CD8-positive, alpha-beta memory T cell (primary cell): ENCODE measurements around the gene ABCA4. TPM values are rescaled to one million over a fixed set of nuclear protein-coding genes. Genes with fewer than 3 reads are reported as not detected.

ENCODE experiments used
- CTCF ChIA-PET: fragments of 350-600 bp; sonication (Branson Sonifier 250); formaldehyde crosslinking; loops from one replicate; lab custom pipeline; 2021; ENCODE audit warnings: antibody characterized with exemption; lab: Charles Lee
- POLR2A ChIA-PET: fragments of 350-600 bp; sonication (Branson Sonifier 250); formaldehyde crosslinking; loops from one replicate; lab custom pipeline; 2021; ENCODE audit warnings: antibody characterized with exemption; lab: Charles Lee
- DNase-seq, 5 donors: peaks; one replicate each; pipeline versions ENCODE4 v3.0.0 to v3.0.0-alpha.2; 2020 to 2022; ENCODE audit warnings: mixed read lengths in 1 of 5
- H3K27ac ChIP-seq: one replicate; pipeline ENCODE4 v1.7.0; 2013; ENCODE audit warnings: low read depth, mild to moderate bottlenecking, low read length, moderate library complexity
- H3K27me3 ChIP-seq: 2 replicates; pipeline ENCODE4 v1.7.0; 2013; ENCODE audit warnings: low read length, mild to moderate bottlenecking; ENCODE audit not compliant: insufficient read depth, poor library complexity, severe bottlenecking
- H3K36me3 ChIP-seq: 2 replicates; pipeline ENCODE4 v1.7.0; 2013; ENCODE audit warnings: mild to moderate bottlenecking, low read length, moderate library complexity; ENCODE audit not compliant: insufficient read depth
- H3K4me1 ChIP-seq: 2 replicates; pipeline ENCODE4 v1.7.0; 2013; ENCODE audit warnings: mild to moderate bottlenecking, low read length, moderate library complexity; ENCODE audit not compliant: insufficient read depth
- H3K4me3 ChIP-seq: 2 replicates; pipeline ENCODE4 v1.7.0; 2013; ENCODE audit warnings: mild to moderate bottlenecking, low read length
- H3K9me3 ChIP-seq: 2 replicates; pipeline ENCODE4 v1.7.0; 2013; ENCODE audit warnings: mild to moderate bottlenecking, low read length
- H3K27ac Mint-ChIP-seq, 8 donors: one replicate each; pipeline ENCODE4 v1.8.0; 2020 to 2021; ENCODE audit warnings: mixed read lengths in 8 of 8, mild to moderate bottlenecking in 6 of 8, inconsistent platforms in 3 of 8, moderate library complexity in 3 of 8
- H3K27me3 Mint-ChIP-seq, 2 donors: one replicate each; pipeline ENCODE4 v1.8.0; 2020 to 2021; ENCODE audit warnings: mixed read lengths in 2 of 2, mild to moderate bottlenecking in 1 of 2, moderate library complexity in 1 of 2
- H3K36me3 Mint-ChIP-seq, 3 donors: one replicate each; pipeline ENCODE4 v1.8.0; 2020 to 2021; ENCODE audit warnings: mixed read lengths in 3 of 3, inconsistent platforms in 1 of 3, mild to moderate bottlenecking in 1 of 3
- H3K4me1 Mint-ChIP-seq, 3 donors: one replicate each; pipeline ENCODE4 v1.8.0; 2020 to 2021; ENCODE audit warnings: mixed read lengths in 3 of 3, inconsistent platforms in 1 of 3, mild to moderate bottlenecking in 1 of 3
- H3K4me3 Mint-ChIP-seq, 7 donors: one replicate each; pipeline ENCODE4 v1.8.0; 2020 to 2021; ENCODE audit warnings: mixed read lengths in 7 of 7, mild to moderate bottlenecking in 6 of 7, moderate library complexity in 4 of 7, inconsistent platforms in 2 of 7
- H3K9me3 Mint-ChIP-seq, 5 donors: one replicate each; pipeline ENCODE4 v1.8.0; 2020 to 2022; ENCODE audit warnings: mixed read lengths in 5 of 5, mild to moderate bottlenecking in 3 of 5, moderate library complexity in 2 of 5, inconsistent platforms in 1 of 5
- polyA plus RNA-seq: library from polyadenylated mRNA; unstranded; fragments of 300-500 nt; fragmentation: Illumina TruSeq; gene quantifications from one replicate; pipeline ENCODE4 v1.2.3, GENCODE V29; 2021
- total RNA-seq, 2 experiments: library from RNA; stranded (reverse); gene quantifications; one replicate each; pipeline ENCODE4 v1.2.3, GENCODE V29; 2021

ABCA4 gene
- total and polyA plus RNA-seq, 3 experiments from 2014 or later, result not detected

DNA sequence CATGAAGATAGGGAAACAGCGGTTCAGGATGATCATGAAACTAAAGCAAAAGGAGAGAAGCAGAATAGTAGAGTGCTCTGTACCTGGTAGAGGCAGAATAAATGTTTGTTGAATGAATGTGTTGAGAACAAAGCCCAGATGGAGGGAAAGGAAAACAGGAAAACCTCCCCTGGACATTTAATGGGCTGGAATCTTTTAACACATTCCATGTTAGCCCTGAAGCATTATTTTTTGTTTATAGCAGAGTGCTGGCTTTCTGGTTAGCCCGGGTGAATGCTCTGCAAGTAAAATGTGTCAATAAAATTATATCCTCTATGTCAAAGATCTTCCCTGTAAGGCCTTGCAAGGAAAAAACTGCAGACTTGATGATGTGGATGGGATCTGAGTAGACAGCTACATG, 60.2 kb downstream of the ABCA4 start:
- no peaks in the 10 kb centered on the region for H3K4me1 ChIP-seq
- Mint-ChIP-seq H3K9me3 (no peaks in the 10 kb centered on the region), H3K36me3 (no peaks in the 10 kb centered on the region), H3K4me1 (no peaks in the 10 kb centered on the region), H3K4me3 (no peak overlapping the region), H3K27me3 (peaks cover 14 to 33% of the 10 kb centered on the region in 2 donors), H3K27ac (no peak overlapping the region)
- ChIA-PET POLR2A (no interaction called here), CTCF (no interaction called here)
- no peaks in the 10 kb centered on the region for H3K36me3 ChIP-seq
- no peak for DNase-seq
- no peaks in the 10 kb centered on the region for H3K9me3 ChIP-seq
- H3K27me3 ChIP-seq, result no peaks in the 10 kb centered on the region
- no peak overlapping the region for H3K4me3 ChIP-seq
- no peak overlapping the region for H3K27ac ChIP-seq

DNA sequence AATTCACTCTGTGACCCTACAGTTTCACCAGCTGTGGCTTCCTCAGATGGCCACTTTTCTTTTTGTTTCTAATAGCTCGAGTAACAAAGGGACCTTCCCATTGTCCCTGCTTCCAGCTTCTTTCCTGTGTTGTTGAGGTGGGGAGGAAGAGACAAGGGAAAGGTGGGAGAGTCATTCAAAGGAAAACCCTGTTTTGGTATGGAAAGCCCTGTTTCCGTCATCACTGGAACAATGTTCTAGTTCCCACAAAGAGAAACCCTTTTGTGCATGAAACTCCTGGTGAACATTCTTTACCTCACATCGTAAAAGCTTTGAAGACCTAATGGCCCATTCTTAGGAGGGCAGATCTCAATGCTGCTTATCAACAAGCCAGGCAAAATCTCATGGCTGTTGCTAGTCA, 62.2 kb downstream of the ABCA4 start:
- no peaks in the 10 kb centered on the region for H3K9me3 Mint-ChIP-seq

DNA sequence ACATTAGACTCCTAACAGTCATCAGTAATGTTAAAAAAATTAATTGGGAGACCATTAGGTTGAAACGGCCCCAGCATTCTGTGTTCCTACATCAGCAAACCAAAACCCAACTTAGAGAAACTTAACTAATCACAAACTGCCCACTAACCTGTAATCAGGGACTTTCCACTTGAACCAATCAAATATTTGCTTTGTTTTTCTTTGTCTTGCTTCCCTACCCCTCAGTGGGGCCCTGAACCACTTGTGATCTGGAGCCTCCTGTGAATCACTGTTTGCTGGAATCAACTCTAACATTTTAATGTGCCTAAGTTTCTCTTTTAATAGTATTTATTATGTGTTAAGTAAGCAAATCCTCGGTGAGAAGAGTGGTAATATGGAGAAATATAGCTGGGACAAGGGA, 64.0 kb downstream of the ABCA4 start:
- Mint-ChIP-seq H3K4me1 (no peaks in the 10 kb centered on the region), H3K4me3 (no peak overlapping the region), H3K27me3 (peaks cover 15 to 40% of the 10 kb centered on the region in 2 donors), H3K27ac (no peak overlapping the region), H3K9me3 (no peaks in the 10 kb centered on the region), H3K36me3 (no peaks in the 10 kb centered on the region)
- no peaks in the 10 kb centered on the region for H3K27me3 ChIP-seq
- H3K27ac ChIP-seq, result no peak overlapping the region
- no peak for DNase-seq
- no peak overlapping the region for H3K4me3 ChIP-seq
- no peaks in the 10 kb centered on the region for H3K36me3 ChIP-seq
- no peaks in the 10 kb centered on the region for H3K4me1 ChIP-seq
- no peaks in the 10 kb centered on the region for H3K9me3 ChIP-seq
- ChIA-PET CTCF (no interaction called here), POLR2A (no interaction called here)

More for the DNA sequence above, 62.2 kb downstream of the ABCA4 start:
- H3K4me1 Mint-ChIP-seq, result no peaks in the 10 kb centered on the region
- no peak overlapping the region for H3K4me3 Mint-ChIP-seq
- POLR2A ChIA-PET, result no interaction called here
- no peak for DNase-seq
- H3K4me3 ChIP-seq, result no peak overlapping the region
- CTCF ChIA-PET, result interaction anchor here (1.2 kb wide), 1 partner anchor 19 kb away, joined by 3 read pairs; no protein-coding TSS in a partner anchor
- no peaks in the 10 kb centered on the region for H3K9me3 ChIP-seq
- H3K4me1 ChIP-seq, result no peaks in the 10 kb centered on the region
- H3K27me3 Mint-ChIP-seq, result peaks cover 15 to 46% of the 10 kb centered on the region in 2 donors
- H3K27ac Mint-ChIP-seq, result no peak overlapping the region
- no peaks in the 10 kb centered on the region for H3K27me3 ChIP-seq
- no peaks in the 10 kb centered on the region for H3K36me3 Mint-ChIP-seq
- H3K36me3 ChIP-seq, result no peaks in the 10 kb centered on the region
- H3K27ac ChIP-seq, result no peak overlapping the region

DNA sequence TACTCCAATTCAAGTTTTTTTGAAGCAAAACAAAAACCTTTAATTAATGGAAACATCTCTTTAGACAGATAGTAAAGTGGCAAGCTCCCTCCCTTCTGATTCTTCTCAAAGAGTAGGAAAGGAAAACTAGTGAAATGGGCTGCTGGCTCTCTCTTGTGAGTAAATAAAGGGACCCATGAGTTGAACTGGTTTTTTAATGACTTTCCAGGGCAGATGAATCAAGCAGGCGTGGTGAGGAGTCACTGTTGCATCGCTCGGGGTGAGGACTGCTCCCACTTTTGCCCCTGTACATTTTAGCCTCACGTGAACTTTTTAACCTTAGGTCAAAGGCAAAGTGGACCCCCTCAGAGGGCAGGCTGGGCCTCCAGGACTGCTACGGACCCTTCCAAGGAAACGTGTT, 64.8 kb downstream of the ABCA4 start:
- no peaks in the 10 kb centered on the region for H3K4me1 Mint-ChIP-seq
- CTCF ChIA-PET, result no interaction called here

DNA sequence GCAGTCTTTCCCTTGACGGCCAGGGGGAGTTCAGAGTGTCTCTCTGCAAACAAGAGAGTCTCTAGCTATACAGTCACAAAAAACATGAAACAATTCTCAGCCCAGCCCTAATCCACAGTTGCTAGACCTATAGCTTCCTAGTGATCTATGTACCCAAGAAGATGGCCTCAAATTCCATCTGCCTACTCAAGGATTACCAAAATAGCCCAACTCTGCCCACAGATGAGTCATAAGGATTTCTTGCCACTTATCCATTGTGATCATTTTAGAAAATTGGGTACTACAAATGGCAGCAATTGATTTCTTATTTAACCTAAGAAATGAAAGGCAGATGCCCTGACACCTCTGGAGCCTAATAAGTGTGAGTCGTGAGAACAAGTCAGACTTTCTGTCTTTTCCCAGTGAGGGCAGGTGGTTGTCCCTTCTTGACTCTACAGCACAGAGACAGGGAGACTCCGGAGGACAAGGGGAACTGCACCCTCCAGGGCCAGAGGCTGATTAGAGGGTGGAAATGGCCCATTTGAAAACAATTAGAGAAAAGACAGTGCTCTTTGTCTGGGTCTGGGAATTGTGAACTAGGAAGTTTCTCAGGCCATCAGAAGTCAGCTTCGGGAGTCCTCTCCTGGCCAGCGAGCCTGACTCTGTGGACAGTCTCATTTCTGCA, 65.4 kb downstream of the ABCA4 start:
- DNase-seq, result no peak
- H3K4me3 Mint-ChIP-seq, result no peak overlapping the region
- no peaks in the 10 kb centered on the region for H3K9me3 Mint-ChIP-seq
- Histone ChIP-seq H3K4me3 (no peak overlapping the region), H3K27ac (no peak overlapping the region), H3K27me3 (no peaks in the 10 kb centered on the region), H3K36me3 (no peaks in the 10 kb centered on the region), H3K9me3 (no peaks in the 10 kb centered on the region), H3K4me1 (no peaks in the 10 kb centered on the region)
- H3K27ac Mint-ChIP-seq, result peak overlapping the region in 1 of 8 donors; percentile 51
- H3K4me1 Mint-ChIP-seq, result no peaks in the 10 kb centered on the region
- peaks cover 11 to 37% of the 10 kb centered on the region in 2 donors for H3K27me3 Mint-ChIP-seq
- POLR2A ChIA-PET, result no interaction called here
- H3K36me3 Mint-ChIP-seq, result no peaks in the 10 kb centered on the region
- CTCF ChIA-PET, result no interaction called here

More for the DNA sequence above, 64.8 kb downstream of the ABCA4 start:
- Mint-ChIP-seq H3K27ac (no peak overlapping the region), H3K9me3 (no peaks in the 10 kb centered on the region), H3K27me3 (peaks cover 11 to 42% of the 10 kb centered on the region in 2 donors), H3K36me3 (no peaks in the 10 kb centered on the region), H3K4me3 (no peak overlapping the region)
- Histone ChIP-seq H3K36me3 (no peaks in the 10 kb centered on the region), H3K27me3 (no peaks in the 10 kb centered on the region), H3K4me1 (no peaks in the 10 kb centered on the region), H3K9me3 (no peaks in the 10 kb centered on the region), H3K4me3 (no peak overlapping the region), H3K27ac (no peak overlapping the region)
- POLR2A ChIA-PET, result no interaction called here
- no peak for DNase-seq

DNA sequence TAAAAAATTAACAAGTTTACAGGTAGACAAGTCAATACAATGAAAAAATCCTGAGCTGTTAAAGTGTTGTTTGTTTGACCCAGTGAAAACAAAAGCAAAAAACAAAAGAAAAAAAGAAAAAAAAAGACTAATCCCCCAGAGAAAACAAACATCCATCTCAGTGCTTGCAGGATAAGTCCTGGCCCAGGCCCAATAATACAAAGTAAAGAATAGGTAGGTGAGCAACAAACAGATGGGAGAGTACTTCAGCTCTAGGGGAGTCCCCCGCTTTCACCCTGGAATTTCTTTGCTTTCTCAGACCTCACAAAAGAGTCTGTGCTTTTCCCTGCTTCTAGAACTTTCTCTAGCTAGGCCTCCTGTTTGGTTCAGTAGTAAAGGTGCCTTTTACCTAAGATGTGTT, 70.3 kb downstream of the ABCA4 start:
- Histone ChIP-seq H3K9me3 (no peaks in the 10 kb centered on the region), H3K4me1 (no peaks in the 10 kb centered on the region), H3K27me3 (no peaks in the 10 kb centered on the region), H3K4me3 (no peak overlapping the region), H3K36me3 (no peaks in the 10 kb centered on the region), H3K27ac (no peak overlapping the region)
- Mint-ChIP-seq H3K9me3 (no peaks in the 10 kb centered on the region), H3K4me3 (no peak overlapping the region), H3K27ac (peak overlapping the region in 1 of 8 donors; percentile 44), H3K4me1 (peaks cover under 1 to 3% (median 2%) of the 10 kb centered on the region in 3 donors), H3K36me3 (no peaks in the 10 kb centered on the region), H3K27me3 (peaks cover 9 to 30% of the 10 kb centered on the region in 2 donors)
- DNase-seq, result no peak
- POLR2A ChIA-PET, result no interaction called here
- CTCF ChIA-PET, result no interaction called here

DNA sequence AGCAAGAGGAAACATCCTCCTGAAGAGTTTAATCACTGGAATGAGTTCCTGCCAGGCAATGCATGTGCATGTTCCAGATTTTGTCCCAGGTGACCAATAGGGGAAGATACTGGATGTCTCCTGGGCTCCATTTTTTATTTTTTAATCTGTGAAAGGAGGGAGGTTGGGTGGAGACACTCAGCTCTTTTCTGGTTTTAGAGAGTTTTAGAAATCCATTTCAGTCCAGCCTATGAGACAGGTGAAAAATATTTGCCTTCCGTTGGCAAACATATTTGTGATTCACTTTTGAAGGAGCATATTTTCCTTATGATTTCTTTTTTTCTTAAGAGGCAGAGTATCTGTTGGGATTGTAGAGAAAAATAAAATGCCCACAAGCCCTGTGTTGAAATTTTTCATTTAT, 70.7 kb downstream of the ABCA4 start:
- Histone ChIP-seq H3K4me1 (no peaks in the 10 kb centered on the region), H3K27me3 (no peaks in the 10 kb centered on the region), H3K27ac (no peak overlapping the region), H3K36me3 (no peaks in the 10 kb centered on the region), H3K9me3 (no peaks in the 10 kb centered on the region), H3K4me3 (no peak overlapping the region)
- Mint-ChIP-seq H3K4me3 (no peak overlapping the region), H3K27ac (no peak overlapping the region), H3K27me3 (peaks cover 13 to 30% of the 10 kb centered on the region in 2 donors), H3K4me1 (peaks cover 3 to 6% (median 6%) of the 10 kb centered on the region in 3 donors), H3K36me3 (no peaks in the 10 kb centered on the region), H3K9me3 (no peaks in the 10 kb centered on the region)
- no peak for DNase-seq
- POLR2A ChIA-PET, result no interaction called here
- CTCF ChIA-PET, result no interaction called here

DNA sequence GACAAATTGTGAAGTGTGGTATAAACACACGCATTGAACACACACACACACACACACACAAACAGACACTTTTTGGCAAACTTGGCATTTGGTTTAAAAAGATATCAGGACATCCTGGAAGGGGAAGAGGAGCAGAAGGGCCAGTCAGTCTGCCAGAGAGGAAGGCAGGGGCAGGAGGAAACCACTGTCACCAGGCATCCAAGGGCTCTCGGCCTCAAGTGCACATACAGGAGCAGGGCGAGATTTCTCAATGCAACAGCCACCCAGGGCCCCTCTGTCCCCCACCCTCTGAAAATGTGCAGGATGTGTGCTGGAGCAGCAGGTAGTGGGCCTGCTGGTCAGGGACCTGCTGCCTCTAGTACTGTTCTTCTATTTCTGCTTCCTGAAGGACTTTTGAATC, 71.2 kb downstream of the ABCA4 start:
- H3K9me3 Mint-ChIP-seq, result no peaks in the 10 kb centered on the region
- CTCF ChIA-PET, result no interaction called here
- no peak overlapping the region for H3K27ac ChIP-seq
- H3K27ac Mint-ChIP-seq, result no peak overlapping the region
- H3K4me3 Mint-ChIP-seq, result no peak overlapping the region
- no peak overlapping the region for H3K4me3 ChIP-seq
- no peaks in the 10 kb centered on the region for H3K4me1 ChIP-seq
- H3K27me3 Mint-ChIP-seq, result peaks cover 13 to 30% of the 10 kb centered on the region in 2 donors
- no peaks in the 10 kb centered on the region for H3K9me3 ChIP-seq
- POLR2A ChIA-PET, result no interaction called here
- no peaks in the 10 kb centered on the region for H3K27me3 ChIP-seq
- no peaks in the 10 kb centered on the region for H3K36me3 ChIP-seq
- peaks cover 3 to 6% (median 6%) of the 10 kb centered on the region in 3 donors for H3K4me1 Mint-ChIP-seq
- no peak for DNase-seq
- H3K36me3 Mint-ChIP-seq, result no peaks in the 10 kb centered on the region
